SK-N-MC (cell line): Measurements from ENCODE around the gene OLFM3.

Experiments used
- EZH2 ChIP-seq: fragments of 200-600 bp; sonication (generic); IDR thresholded peaks from one replicate; pipeline ENCODE4 v1.6.1; 2017; ENCODE audit warnings: antibody characterized with exemption
- FOXP2 ChIP-seq: optimal IDR thresholded peaks from 2 replicates; pipeline ENCODE3; 2011; ENCODE audit warnings: mild to moderate bottlenecking, moderate library complexity; ENCODE audit not compliant: insufficient read depth; ENCODE audit errors: extremely low read length, control extremely low read depth
- POLR2AphosphoS5 ChIP-seq: IDR thresholded peaks from 2 replicates; pipeline ENCODE4 v1.6.1; 2012; ENCODE audit warnings: mild to moderate bottlenecking, low read depth, low read length, borderline replicate concordance

GRCh38 chr1:101945884-101946283 is 50.8 kb downstream of the OLFM3 start:
- no peak for TF ChIP-seq POLR2AphosphoS5
- no peak for TF ChIP-seq EZH2
- TF ChIP-seq FOXP2 = no peak
